ENCODE data around the gene CPO.

DNA sequence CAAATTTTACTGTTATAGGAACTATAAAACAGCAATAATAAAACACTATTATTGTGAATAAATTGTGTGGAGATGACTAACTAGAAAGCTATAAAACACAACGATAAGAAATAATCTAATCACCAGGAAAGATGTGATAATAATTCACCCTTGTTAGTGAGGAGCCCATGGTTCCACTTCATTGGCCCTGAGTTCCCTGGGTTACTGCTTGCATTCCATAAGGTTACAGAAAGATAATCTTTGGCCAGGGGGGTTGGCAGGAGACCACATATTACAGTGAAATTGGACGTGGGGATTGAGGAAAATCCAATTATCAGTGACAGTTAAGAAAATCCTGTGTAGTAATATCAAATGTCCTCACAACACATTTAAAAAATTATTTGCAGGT is 2.5 kb upstream of the CPO start:
- TF ChIP-seq POLR2A (IDR thresholded peaks at IDR 0.05) (no peak), POLR2AphosphoS5 (IDR thresholded peaks at IDR 0.05) (no peak)
- TF ChIP-seq, protein P1, sequence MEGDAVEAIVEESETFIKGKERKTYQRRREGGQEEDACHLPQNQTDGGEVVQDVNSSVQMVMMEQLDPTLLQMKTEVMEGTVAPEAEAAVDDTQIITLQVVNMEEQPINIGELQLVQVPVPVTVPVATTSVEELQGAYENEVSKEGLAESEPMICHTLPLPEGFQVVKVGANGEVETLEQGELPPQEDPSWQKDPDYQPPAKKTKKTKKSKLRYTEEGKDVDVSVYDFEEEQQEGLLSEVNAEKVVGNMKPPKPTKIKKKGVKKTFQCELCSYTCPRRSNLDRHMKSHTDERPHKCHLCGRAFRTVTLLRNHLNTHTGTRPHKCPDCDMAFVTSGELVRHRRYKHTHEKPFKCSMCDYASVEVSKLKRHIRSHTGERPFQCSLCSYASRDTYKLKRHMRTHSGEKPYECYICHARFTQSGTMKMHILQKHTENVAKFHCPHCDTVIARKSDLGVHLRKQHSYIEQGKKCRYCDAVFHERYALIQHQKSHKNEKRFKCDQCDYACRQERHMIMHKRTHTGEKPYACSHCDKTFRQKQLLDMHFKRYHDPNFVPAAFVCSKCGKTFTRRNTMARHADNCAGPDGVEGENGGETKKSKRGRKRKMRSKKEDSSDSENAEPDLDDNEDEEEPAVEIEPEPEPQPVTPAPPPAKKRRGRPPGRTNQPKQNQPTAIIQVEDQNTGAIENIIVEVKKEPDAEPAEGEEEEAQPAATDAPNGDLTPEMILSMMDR (IDR thresholded peaks at IDR 0.05) = no peak
